PC-3 (cell line): ENCODE data around the gene SPTLC3.

Source experiments
- CTCF ChIP-seq: fragments of 300-600 bp; sonication (generic); conservative IDR thresholded peaks from 2 replicates; pipeline ENCODE4 v1.5.1; 2017; ENCODE audit warnings: antibody characterized with exemption, low read depth, mild to moderate bottlenecking, low read length
- EZH2 ChIP-seq: fragments of 300-600 bp; sonication (generic); IDR thresholded peaks from one replicate; pipeline ENCODE4 v1.6.1; 2017; ENCODE audit warnings: antibody characterized with exemption, mild to moderate bottlenecking, low read length; ENCODE audit not compliant: unreplicated experiment
- EZH2phosphoT487 ChIP-seq: fragments of 300-600 bp; sonication (generic); IDR thresholded peaks from 2 replicates; pipeline ENCODE4 v1.6.1; 2018; ENCODE audit warnings: mild to moderate bottlenecking, antibody characterized with exemption, low read length, borderline replicate concordance

- TF ChIP-seq CTCF = no peak
- no peak for TF ChIP-seq EZH2
- no peak for TF ChIP-seq EZH2phosphoT487
These were observed 90.1 kb downstream of the SPTLC3 start for GRCh38 chr20:13098720-13099355.
